SK-N-MC (cell line): ENCODE results near the gene ARID5B.

Source experiments
- EZH2 ChIP-seq: fragments of 200-600 bp; sonication (generic); IDR thresholded peaks from one replicate; pipeline ENCODE4 v1.6.1; 2017; ENCODE audit warnings: antibody characterized with exemption
- POLR2AphosphoS5 ChIP-seq: IDR thresholded peaks from 2 replicates; pipeline ENCODE4 v1.6.1; 2012; ENCODE audit warnings: mild to moderate bottlenecking, low read depth, low read length, borderline replicate concordance

DNA sequence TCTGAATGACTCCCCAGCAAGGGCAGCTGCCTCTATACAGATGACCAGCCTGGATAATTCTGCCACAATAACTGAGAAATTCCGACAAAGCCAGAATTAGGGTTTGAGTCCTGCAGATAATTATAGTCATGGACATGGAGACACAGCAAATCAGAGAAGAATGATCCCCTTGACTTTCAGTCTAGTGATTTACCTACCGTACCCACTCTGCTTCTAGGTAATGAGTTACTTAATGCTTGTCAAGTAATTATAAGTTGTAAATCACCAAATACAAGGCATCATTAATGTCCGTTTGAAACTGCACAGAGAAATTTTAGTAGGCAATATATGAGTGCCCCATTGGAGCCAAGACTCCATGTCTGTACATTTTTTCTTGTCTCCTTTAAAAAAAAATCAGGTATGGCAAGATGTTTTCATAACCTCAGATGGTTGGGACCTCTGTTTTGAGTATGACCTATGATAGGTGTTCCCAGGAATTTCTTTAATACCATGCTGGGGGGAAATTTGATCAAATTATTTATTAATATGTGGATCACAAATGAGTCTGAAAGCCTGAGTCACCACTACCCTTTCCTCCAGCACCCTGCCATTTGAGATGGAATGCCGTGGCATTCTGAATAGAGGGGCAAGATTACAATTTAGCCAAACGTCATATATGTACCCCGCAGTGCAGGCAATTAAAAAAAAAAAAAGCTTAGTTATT, 5.5 kb upstream of the ARID5B start:
- TF ChIP-seq EZH2: no peak
- TF ChIP-seq POLR2AphosphoS5: no peak
